Effector memory CD4-positive, alpha-beta T cell (primary cell): ENCODE measurements around the gene ZSCAN12.

Experiments used
- DNase-seq, 3 donors: peaks; one replicate each; pipeline ENCODE4 v3.0.0-alpha.2; 2020
- H3K27ac ChIP-seq: 2 replicates; pipeline ENCODE4 v1.7.0; 2013; ENCODE audit warnings: mild to moderate bottlenecking, low read length, moderate library complexity; ENCODE audit not compliant: insufficient read depth, poor library complexity, severe bottlenecking
- H3K27me3 ChIP-seq: replicated peaks from 2 replicates; pipeline ENCODE4 v1.7.0; 2013; ENCODE audit warnings: mild to moderate bottlenecking, low read length; ENCODE audit not compliant: insufficient read depth, control insufficient read depth, poor library complexity, severe bottlenecking
- H3K36me3 ChIP-seq: 2 replicates; pipeline ENCODE4 v1.7.0; 2013; ENCODE audit warnings: mild to moderate bottlenecking, low read length, moderate library complexity; ENCODE audit not compliant: control insufficient read depth, insufficient read depth
- H3K4me1 ChIP-seq: 2 replicates; pipeline ENCODE4 v1.7.0; 2013; ENCODE audit warnings: low read length, mild to moderate bottlenecking; ENCODE audit not compliant: control insufficient read depth, insufficient read depth, poor library complexity, severe bottlenecking
- H3K4me3 ChIP-seq: 2 replicates; pipeline ENCODE4 v1.7.0; 2013; ENCODE audit warnings: low read length, low read depth, mild to moderate bottlenecking; ENCODE audit not compliant: insufficient read depth, poor library complexity, severe bottlenecking
- H3K9me3 ChIP-seq: 2 replicates; pipeline ENCODE4 v1.7.0; 2013; ENCODE audit warnings: mild to moderate bottlenecking, low read length, moderate library complexity; ENCODE audit not compliant: control insufficient read depth

ZSCAN12 gene

GRCh38 chr6:28355743-28356665 is 43.5 kb downstream of the ZSCAN12 start:
- Histone ChIP-seq H3K36me3 (no peaks in the 10 kb centered on the region), H3K9me3 (no peaks in the 10 kb centered on the region), H3K27ac (no peak overlapping the region), H3K27me3 (no peaks in the 10 kb centered on the region), H3K4me1 (no peaks in the 10 kb centered on the region), H3K4me3 (peak overlapping the region; percentile 59)
- DNase-seq: peak; percentile 17 to 41 (median 25)

- Histone ChIP-seq H3K27me3 (no peaks in the 10 kb centered on the region), H3K4me3 (no peak overlapping the region), H3K4me1 (peaks cover 3% of the 10 kb centered on the region), H3K9me3 (no peaks in the 10 kb centered on the region), H3K27ac (no peak overlapping the region), H3K36me3 (no peaks in the 10 kb centered on the region)
- DNase-seq: no peak
Observed at GRCh38 chr6:28354688-28355554, 44.6 kb downstream of the ZSCAN12 start.

GRCh38 chr6:28353981-28354676 is 45.4 kb downstream of the ZSCAN12 start:
- Histone ChIP-seq H3K27me3 (no peaks in the 10 kb centered on the region), H3K9me3 (no peaks in the 10 kb centered on the region), H3K27ac (no peak overlapping the region), H3K4me3 (no peak overlapping the region), H3K36me3 (no peaks in the 10 kb centered on the region), H3K4me1 (peaks cover 3% of the 10 kb centered on the region)
- no peak for DNase-seq

GRCh38 chr6:28353356-28353755 is 46.2 kb downstream of the ZSCAN12 start:
- Histone ChIP-seq H3K36me3 (no peaks in the 10 kb centered on the region), H3K4me3 (no peak overlapping the region), H3K27ac (no peak overlapping the region), H3K4me1 (peaks cover 3% of the 10 kb centered on the region), H3K9me3 (no peaks in the 10 kb centered on the region), H3K27me3 (no peaks in the 10 kb centered on the region)
- no peak for DNase-seq

GRCh38 chr6:28351493-28351925 is 48.0 kb downstream of the ZSCAN12 start:
- Histone ChIP-seq H3K27ac (no peak overlapping the region), H3K27me3 (no peaks in the 10 kb centered on the region), H3K4me1 (peaks cover 3% of the 10 kb centered on the region), H3K36me3 (no peaks in the 10 kb centered on the region), H3K4me3 (no peak overlapping the region), H3K9me3 (no peaks in the 10 kb centered on the region)
- DNase-seq: no peak

DNA sequence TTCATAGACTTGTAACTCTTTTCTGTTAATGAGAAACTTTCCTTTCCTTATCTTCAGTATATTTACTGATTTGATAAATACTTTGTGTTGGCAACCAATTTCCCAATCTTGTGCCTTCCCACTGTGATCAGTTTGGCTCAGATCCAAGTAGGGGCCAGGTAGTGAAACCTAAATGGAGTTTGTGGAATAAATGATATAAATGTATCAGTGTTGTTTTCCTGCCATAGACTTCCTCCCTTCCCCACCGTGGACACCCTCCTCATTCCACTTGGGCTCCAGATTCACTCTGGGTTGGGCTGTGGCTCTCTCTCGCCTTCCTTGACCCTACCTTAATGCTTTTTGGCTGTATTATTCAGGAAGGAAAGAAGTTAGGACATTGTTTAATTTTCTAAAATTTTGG is 48.5 kb downstream of the ZSCAN12 start:
- no peak overlapping the region for H3K27ac ChIP-seq
- peaks cover 3% of the 10 kb centered on the region for H3K4me1 ChIP-seq
- no peaks in the 10 kb centered on the region for H3K9me3 ChIP-seq
- no peaks in the 10 kb centered on the region for H3K27me3 ChIP-seq
- no peak overlapping the region for H3K4me3 ChIP-seq
- DNase-seq: no peak
- H3K36me3 ChIP-seq: no peaks in the 10 kb centered on the region

DNA sequence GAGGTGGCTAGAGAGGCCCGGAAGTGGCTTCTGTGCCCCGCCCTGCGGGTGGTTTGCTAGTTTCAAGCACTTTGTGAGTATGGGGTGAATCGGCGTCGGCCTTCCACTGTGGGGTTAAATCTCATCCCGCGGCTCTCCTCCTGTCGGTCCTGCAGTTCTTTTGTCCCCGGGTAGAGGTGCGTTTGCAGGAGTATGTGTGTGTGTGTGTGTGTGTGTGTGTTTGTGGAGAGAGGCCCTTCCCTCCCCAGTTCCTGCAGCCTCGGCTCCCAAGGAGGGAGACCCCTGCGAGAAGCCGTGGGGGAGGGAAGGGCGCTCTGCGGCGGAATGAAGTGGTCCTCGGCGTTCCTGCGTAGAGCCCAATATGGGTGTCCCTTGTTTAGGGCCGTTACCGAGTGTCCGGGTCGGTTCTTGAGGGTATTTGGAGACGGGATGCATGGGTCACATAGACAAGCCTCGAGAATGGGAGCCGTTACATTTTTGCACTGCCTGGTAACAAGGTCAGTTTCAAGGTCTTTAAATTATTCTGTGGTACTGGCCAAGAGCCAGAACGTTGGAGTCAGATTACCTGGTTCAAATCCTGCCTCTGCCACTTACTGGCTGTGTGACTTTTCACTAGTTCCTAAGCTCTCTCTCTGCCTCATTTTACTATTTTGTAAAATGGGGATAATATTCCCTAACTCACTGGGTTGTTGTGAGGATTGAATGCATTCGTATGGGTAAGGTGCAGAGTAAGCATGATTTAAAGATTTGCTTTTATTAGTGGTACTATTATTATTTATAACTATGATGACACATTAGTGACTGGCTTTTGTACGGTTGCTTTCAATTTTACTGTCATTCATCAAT is 49.4 kb downstream of the ZSCAN12 start, which contains the start of gene ZKSCAN3:
ZKSCAN3 (plus strand) TSS at position 56 of the 846 bp plus-strand sequence. CDS start 9,640 bp downstream, outside the sequence.
- DNase-seq: peak; percentile 60 to 67 (median 63)
- Histone ChIP-seq H3K9me3 (no peaks in the 10 kb centered on the region), H3K27ac (peak within 1 kb of the TSS; percentile 47), H3K27me3 (no peaks in the 10 kb centered on the region), H3K36me3 (no peaks in the 10 kb centered on the region), H3K4me3 (peak within 1 kb of the TSS; percentile 74), H3K4me1 (peaks cover 3% of the 10 kb centered on the region)

- Histone ChIP-seq H3K4me1 (peaks cover 3% of the 10 kb centered on the region), H3K36me3 (no peaks in the 10 kb centered on the region), H3K27me3 (no peaks in the 10 kb centered on the region), H3K27ac (no peak overlapping the region), H3K4me3 (peak overlapping the region; percentile 74), H3K9me3 (no peaks in the 10 kb centered on the region)
- no peak for DNase-seq
Observed at GRCh38 chr6:28349344-28349891, 50.1 kb downstream of the ZSCAN12 start.

GRCh38 chr6:28347119-28347518 is 52.4 kb downstream of the ZSCAN12 start:
- no peak overlapping the region for H3K4me3 ChIP-seq
- H3K9me3 ChIP-seq: no peaks in the 10 kb centered on the region
- no peaks in the 10 kb centered on the region for H3K27me3 ChIP-seq
- no peak overlapping the region for H3K27ac ChIP-seq
- H3K4me1 ChIP-seq: peaks cover 3% of the 10 kb centered on the region
- DNase-seq: no peak
- H3K36me3 ChIP-seq: no peaks in the 10 kb centered on the region
